ENCODE results near the gene CDIP1.

GRCh38 chr16:4500272-4500671, 38.3 kb downstream of the CDIP1 start:
- TF ChIP-seq, protein P1, sequence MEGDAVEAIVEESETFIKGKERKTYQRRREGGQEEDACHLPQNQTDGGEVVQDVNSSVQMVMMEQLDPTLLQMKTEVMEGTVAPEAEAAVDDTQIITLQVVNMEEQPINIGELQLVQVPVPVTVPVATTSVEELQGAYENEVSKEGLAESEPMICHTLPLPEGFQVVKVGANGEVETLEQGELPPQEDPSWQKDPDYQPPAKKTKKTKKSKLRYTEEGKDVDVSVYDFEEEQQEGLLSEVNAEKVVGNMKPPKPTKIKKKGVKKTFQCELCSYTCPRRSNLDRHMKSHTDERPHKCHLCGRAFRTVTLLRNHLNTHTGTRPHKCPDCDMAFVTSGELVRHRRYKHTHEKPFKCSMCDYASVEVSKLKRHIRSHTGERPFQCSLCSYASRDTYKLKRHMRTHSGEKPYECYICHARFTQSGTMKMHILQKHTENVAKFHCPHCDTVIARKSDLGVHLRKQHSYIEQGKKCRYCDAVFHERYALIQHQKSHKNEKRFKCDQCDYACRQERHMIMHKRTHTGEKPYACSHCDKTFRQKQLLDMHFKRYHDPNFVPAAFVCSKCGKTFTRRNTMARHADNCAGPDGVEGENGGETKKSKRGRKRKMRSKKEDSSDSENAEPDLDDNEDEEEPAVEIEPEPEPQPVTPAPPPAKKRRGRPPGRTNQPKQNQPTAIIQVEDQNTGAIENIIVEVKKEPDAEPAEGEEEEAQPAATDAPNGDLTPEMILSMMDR (IDR thresholded peaks at IDR 0.05; ENCODE audit: insufficient read depth, low read length), result no peak
- no peak for TF ChIP-seq POLR2AphosphoS5 (IDR thresholded peaks at IDR 0.05; ENCODE audit: low read depth)
- TF ChIP-seq SPI1 (IDR thresholded peaks at IDR 0.05; ENCODE audit: borderline replicate concordance, low read depth), result no peak
- no peak for TF ChIP-seq GABPA (IDR thresholded peaks at IDR 0.05; ENCODE audit: low read depth)
- TF ChIP-seq, protein P2, sequence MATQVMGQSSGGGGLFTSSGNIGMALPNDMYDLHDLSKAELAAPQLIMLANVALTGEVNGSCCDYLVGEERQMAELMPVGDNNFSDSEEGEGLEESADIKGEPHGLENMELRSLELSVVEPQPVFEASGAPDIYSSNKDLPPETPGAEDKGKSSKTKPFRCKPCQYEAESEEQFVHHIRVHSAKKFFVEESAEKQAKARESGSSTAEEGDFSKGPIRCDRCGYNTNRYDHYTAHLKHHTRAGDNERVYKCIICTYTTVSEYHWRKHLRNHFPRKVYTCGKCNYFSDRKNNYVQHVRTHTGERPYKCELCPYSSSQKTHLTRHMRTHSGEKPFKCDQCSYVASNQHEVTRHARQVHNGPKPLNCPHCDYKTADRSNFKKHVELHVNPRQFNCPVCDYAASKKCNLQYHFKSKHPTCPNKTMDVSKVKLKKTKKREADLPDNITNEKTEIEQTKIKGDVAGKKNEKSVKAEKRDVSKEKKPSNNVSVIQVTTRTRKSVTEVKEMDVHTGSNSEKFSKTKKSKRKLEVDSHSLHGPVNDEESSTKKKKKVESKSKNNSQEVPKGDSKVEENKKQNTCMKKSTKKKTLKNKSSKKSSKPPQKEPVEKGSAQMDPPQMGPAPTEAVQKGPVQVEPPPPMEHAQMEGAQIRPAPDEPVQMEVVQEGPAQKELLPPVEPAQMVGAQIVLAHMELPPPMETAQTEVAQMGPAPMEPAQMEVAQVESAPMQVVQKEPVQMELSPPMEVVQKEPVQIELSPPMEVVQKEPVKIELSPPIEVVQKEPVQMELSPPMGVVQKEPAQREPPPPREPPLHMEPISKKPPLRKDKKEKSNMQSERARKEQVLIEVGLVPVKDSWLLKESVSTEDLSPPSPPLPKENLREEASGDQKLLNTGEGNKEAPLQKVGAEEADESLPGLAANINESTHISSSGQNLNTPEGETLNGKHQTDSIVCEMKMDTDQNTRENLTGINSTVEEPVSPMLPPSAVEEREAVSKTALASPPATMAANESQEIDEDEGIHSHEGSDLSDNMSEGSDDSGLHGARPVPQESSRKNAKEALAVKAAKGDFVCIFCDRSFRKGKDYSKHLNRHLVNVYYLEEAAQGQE (IDR thresholded peaks at IDR 0.05; ENCODE audit: insufficient replicate concordance, low read depth), result no peak

Data from HL-60 (cell line).